Liver (tissue), 3 donors: ENCODE measurements around the gene SCN1A.

Experiments
- ATF3 ChIP-seq: IDR thresholded peaks from 2 replicates; pipeline ENCODE4 v1.6.1; 2016; ENCODE audit warnings: antibody characterized with exemption
- GABPA ChIP-seq, 2 donors: IDR thresholded peaks in 1 of 2; conservative IDR thresholded peaks in 1 of 2; 2 replicates each; pipeline ENCODE4 v1.6.1; 2016; ENCODE audit warnings: antibody characterized with exemption in 2 of 2, mild to moderate bottlenecking in 1 of 2, moderate library complexity in 1 of 2
- RAD21 ChIP-seq, 2 donors: IDR thresholded peaks; 2 replicates each; pipeline ENCODE4 v1.6.1; 2016; ENCODE audit warnings: antibody characterized with exemption in 2 of 2, mild to moderate bottlenecking in 2 of 2
- REST ChIP-seq: IDR thresholded peaks from 2 replicates; pipeline ENCODE4 v1.6.1; 2016; ENCODE audit warnings: antibody characterized with exemption, mild to moderate bottlenecking
- TAF1 ChIP-seq: conservative IDR thresholded peaks from 2 replicates; pipeline ENCODE4 v1.6.1; 2016; ENCODE audit warnings: antibody characterized with exemption, mild to moderate bottlenecking
- YY1 ChIP-seq: IDR thresholded peaks from 2 replicates; pipeline ENCODE4 v1.6.1; 2016; ENCODE audit warnings: antibody characterized with exemption, mild to moderate bottlenecking
- TF ChIP-seq, protein P1 (sequence below): fragments of 150-350 bp; IDR thresholded peaks from 2 replicates; pipeline ENCODE4 v1.5.1; 2017; ENCODE audit warnings: improper control_type of control experiment, low read depth, low read length; ENCODE audit not compliant: missing input control
- donor health status: healthy.
- donor health status: healthy.

- TF ChIP-seq TAF1 (no peak), RAD21 (IDR thresholded peaks at IDR 0.05) (no peak), REST (no peak), YY1 (no peak), ATF3 (no peak), GABPA (IDR thresholded peaks at IDR 0.05 in 1 of 2, conservative IDR thresholded peaks at IDR 0.05 in 1 of 2) (no peak)
- TF ChIP-seq, protein P1, sequence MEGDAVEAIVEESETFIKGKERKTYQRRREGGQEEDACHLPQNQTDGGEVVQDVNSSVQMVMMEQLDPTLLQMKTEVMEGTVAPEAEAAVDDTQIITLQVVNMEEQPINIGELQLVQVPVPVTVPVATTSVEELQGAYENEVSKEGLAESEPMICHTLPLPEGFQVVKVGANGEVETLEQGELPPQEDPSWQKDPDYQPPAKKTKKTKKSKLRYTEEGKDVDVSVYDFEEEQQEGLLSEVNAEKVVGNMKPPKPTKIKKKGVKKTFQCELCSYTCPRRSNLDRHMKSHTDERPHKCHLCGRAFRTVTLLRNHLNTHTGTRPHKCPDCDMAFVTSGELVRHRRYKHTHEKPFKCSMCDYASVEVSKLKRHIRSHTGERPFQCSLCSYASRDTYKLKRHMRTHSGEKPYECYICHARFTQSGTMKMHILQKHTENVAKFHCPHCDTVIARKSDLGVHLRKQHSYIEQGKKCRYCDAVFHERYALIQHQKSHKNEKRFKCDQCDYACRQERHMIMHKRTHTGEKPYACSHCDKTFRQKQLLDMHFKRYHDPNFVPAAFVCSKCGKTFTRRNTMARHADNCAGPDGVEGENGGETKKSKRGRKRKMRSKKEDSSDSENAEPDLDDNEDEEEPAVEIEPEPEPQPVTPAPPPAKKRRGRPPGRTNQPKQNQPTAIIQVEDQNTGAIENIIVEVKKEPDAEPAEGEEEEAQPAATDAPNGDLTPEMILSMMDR = no peak
These were observed 36.4 kb downstream of the SCN1A start for GRCh38 chr2:166091439-166091838.
